ENCODE measurements around the gene FBXW12. TPM values are rescaled to one million over a fixed set of nuclear protein-coding genes. Genes with fewer than 3 reads are reported as not detected.

The FBXW12 gene
- total and polyA plus RNA-seq, 2 donors (not counting 3 experiments of a cell fraction or from before 2014, with no cell fraction given): not detected

DNA sequence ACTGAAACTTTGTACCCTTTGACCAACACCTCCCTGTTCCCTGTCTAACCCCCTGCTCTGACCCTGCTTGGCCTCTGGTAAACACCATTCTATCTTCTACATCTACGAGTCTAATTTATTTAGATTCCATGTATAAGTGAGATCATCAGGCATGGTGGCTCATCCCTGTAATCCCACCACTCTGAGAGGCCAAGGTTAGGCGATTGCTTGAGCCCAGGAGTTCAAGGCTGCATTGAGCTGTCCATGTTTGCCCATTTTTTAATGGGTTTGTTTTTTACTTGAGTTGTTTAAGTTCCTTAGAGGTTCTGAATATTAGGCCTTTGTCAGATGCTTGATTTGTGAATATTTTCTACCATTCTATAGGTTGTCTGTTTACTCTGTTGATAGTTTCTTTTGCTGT lies 16.9 kb downstream of the FBXW12 start:
- TF ChIP-seq GATA2 (IDR thresholded peaks at IDR 0.05; ENCODE audit: insufficient read depth, insufficient read length, low read depth, low read length) (no peak), MYC (IDR thresholded peaks at IDR 0.05; ENCODE audit: low read depth, low read length) (no peak), POLR2A (IDR thresholded peaks at IDR 0.05; ENCODE audit: low read depth, low read length) (no peak), EZH2 (IDR thresholded peaks at IDR 0.05; ENCODE audit: borderline replicate concordance, low read depth, low read length, severe bottlenecking) (no peak), MAX (IDR thresholded peaks at IDR 0.05; ENCODE audit: insufficient read depth, insufficient read length) (no peak), JUN (IDR thresholded peaks at IDR 0.05; ENCODE audit: borderline replicate concordance, insufficient read depth, insufficient read length, low read depth) (no peak), FOS (IDR thresholded peaks at IDR 0.05; ENCODE audit: borderline replicate concordance, insufficient read depth, low read length) (no peak), POLR2AphosphoS5 (IDR thresholded peaks at IDR 0.05; ENCODE audit: insufficient read depth, low read depth, low read length) (no peak)
- TF ChIP-seq, protein P1, sequence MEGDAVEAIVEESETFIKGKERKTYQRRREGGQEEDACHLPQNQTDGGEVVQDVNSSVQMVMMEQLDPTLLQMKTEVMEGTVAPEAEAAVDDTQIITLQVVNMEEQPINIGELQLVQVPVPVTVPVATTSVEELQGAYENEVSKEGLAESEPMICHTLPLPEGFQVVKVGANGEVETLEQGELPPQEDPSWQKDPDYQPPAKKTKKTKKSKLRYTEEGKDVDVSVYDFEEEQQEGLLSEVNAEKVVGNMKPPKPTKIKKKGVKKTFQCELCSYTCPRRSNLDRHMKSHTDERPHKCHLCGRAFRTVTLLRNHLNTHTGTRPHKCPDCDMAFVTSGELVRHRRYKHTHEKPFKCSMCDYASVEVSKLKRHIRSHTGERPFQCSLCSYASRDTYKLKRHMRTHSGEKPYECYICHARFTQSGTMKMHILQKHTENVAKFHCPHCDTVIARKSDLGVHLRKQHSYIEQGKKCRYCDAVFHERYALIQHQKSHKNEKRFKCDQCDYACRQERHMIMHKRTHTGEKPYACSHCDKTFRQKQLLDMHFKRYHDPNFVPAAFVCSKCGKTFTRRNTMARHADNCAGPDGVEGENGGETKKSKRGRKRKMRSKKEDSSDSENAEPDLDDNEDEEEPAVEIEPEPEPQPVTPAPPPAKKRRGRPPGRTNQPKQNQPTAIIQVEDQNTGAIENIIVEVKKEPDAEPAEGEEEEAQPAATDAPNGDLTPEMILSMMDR (IDR thresholded peaks at IDR 0.05; ENCODE audit: extremely low read depth in 1 of 2, insufficient read depth in 1 of 2, low read depth in 1 of 2, low read length in 2 of 2): no peak
- no peak for DNase-seq (ENCODE audit: low read depth, low spot score)
- Histone ChIP-seq H3K27me3 (ENCODE audit: control insufficient read depth in 2 of 2, insufficient read depth in 2 of 2, low read length in 2 of 2) (peaks cover 15 to 40% of the 10 kb centered on the region in 2 experiments), H3K9me1 (replicated peaks; ENCODE audit: control insufficient read depth, extremely low read depth, insufficient read depth, low read length) (no peaks in the 10 kb centered on the region), H3K4me3 (replicated peaks in 1 of 3; ENCODE audit: insufficient read depth in 1 of 3, low read depth in 1 of 3, low read length in 3 of 3) (no peak overlapping the region), H2AFZ (ENCODE audit: low read depth, low read length) (no peak overlapping the region), H3K27ac (ENCODE audit: insufficient read depth, low read depth, low read length) (no peak overlapping the region), H3K4me2 (ENCODE audit: insufficient read depth, low read length) (no peak overlapping the region), H4K20me1 (replicated peaks; ENCODE audit: control insufficient read depth, extremely low read depth, insufficient read depth, low read length) (no peaks in the 10 kb centered on the region), H3K9me3 (replicated peaks; ENCODE audit: control insufficient read depth, insufficient read depth, low read length) (no peaks in the 10 kb centered on the region), H3K9ac (replicated peaks; ENCODE audit: extremely low read depth, insufficient read depth, low read length) (no peak overlapping the region), H3K36me3 (ENCODE audit: control insufficient read depth in 2 of 2, extremely low read depth in 1 of 2, insufficient read depth in 2 of 2, low read length in 2 of 2) (no peaks in the 10 kb centered on the region), H3K4me1 (ENCODE audit: control insufficient read depth, extremely low read depth, insufficient read depth, low read length) (no peaks in the 10 kb centered on the region), H3K79me2 (ENCODE audit: control insufficient read depth, insufficient read depth, low read length) (no peaks in the 10 kb centered on the region)
- intact Hi-C loops (cut with micrococcal nuclease): no loop called here
- no TSS peak for BruUV-seq (replicated peaks)
- ChIA-PET POLR2A (no interaction called here), CTCF (interaction anchor here (1.3 to 3.0 kb wide), 2 partner anchors 12 to 47 kb away, joined by 5 to 15 read pairs; no protein-coding TSS in a partner anchor)
- dilution Hi-C loops (cut with MboI; ENCODE audit: extremely low pct_ligation_motif_present, low sequenced_read_pairs): no loop called here
- FAIRE-seq: no peak
